Measurements from ENCODE around the gene SPATA9.

SPATA9 gene

DNA sequence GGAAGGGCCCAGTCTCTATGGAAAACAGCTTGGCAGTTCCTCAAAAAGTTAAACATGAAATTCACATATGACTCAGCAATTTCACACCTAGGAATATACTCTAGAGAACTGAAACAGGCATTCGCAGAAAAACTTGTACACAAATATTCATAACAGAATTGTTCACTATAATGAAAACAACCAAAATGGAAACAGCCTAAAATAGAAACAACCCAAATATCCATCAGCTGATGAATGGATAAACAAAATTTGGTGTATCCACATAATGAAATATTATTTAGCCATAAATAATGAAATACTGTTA lies 67.7 kb downstream of the SPATA9 start:
- DNase-seq, result no peak

DNA sequence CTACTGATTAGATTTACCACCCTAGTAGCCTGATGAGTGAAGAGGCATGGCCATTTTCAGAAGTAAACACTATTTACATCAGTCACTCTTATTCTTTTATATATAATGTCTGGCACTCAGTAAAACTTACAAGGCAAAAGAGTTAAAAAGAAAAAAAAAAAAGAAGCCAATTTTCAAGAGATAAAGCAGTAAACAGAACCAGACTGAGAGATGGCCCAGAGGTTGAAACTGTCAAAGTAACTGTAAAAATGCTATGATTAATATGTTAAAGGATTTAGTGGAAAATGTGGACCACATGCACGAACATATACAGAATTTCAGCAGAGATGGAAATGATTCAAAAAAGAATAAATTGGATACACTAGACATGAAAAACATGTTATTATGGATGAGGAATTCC lies 69.3 kb downstream of the SPATA9 start:
- DNase-seq, result no peak

DNA sequence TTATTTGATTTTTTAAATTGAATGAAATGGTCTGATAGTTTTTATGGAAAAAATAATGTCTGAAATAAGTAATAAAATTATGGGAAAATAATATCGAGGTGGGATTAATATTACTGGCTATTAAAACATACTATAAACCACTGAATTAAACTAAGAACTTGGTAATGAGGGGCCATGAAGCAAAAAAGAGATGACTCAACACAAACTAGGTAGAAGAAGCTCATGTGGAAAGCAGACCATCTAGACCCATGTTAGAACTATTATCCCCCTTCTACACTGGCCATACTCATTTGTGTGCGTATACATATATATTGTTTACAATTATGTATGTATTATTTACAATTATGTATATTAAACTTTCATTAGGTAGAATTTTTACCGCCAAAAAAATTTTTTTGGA lies 71.4 kb downstream of the SPATA9 start:
- DNase-seq, result no peak

DNA sequence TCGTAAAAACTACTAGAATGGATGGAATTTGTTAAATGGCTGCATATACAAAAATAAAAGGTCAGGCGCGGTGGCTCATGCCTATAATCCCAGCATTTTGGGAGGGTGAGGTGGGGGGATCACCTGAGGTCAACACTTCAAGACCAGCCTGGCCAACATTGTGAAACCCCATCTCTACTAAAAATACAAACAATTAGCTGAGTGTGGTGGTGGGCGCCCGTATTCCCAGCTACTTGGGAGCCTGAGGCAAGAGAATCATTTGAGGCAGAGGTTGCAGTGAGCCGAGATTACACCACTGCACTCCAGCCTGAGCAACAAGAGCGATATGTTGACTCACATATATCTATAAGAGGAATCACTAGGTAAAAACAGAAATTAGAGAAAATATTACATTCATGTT lies 72.2 kb downstream of the SPATA9 start:
- DNase-seq, result no peak

DNA sequence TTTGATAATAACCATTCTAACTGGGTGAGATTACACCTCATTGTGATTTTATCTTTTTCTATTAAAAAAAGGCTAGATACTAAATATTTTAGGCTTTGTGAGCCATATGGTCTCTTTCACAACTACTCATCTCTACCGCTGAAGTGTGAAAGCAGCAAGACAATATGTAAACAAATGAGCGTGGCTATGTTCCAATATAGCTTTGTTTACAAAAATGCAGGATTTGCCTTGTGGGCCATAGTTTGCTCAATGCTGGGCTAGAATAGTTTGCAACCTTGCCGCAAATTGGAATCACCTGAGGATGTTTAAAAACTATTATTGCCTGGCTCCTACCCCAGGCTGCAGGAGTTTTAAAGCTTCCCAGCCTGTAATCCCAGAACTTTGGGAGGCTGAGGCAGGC lies 73.1 kb downstream of the SPATA9 start:
- no peak for DNase-seq
